Measurements from ENCODE around the gene NELL2.

Gene NELL2

DNA sequence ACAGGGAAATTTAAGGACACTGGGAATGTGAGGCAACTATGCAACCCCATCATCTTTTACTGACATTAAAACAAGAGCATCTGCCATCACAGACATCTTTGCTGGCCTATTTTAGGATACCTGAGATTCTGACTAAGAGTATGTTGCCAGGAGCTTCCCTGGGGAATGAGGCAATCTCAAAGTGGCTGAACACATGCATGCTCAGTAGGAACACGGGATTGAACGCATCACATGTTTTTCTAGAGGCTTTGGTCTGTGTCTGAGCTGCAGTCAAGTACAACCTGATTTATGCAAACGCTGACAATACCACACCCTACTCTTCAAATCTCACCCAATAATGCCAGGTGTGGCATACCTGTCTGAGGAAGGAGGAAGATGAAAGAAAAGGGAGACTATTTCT is 416.5 kb downstream of the NELL2 start:
- TF ChIP-seq CTCF (conservative IDR thresholded peaks at IDR 0.05; ENCODE audit: low read depth) = no peak
- H3K27ac ChIP-seq = no peak overlapping the region
- no peak for DNase-seq (ENCODE audit: low spot score)
- ChIA-PET CTCF (interaction anchor here (0.8 kb wide), 1 partner anchor 513 kb away, joined by 3 read pairs; no protein-coding TSS in a partner anchor), POLR2A (ENCODE audit: low non-redundant PET) (no interaction called here)
